Right lobe of liver (tissue), 6 donors: ENCODE data around the gene RIOK3. TPM values are rescaled to one million over a fixed set of nuclear protein-coding genes. Genes with fewer than 3 reads are reported as not detected.

Experiments
- ATAC-seq, 4 donors: fragments of 200-7000 bp; cut with Tn5 transposase; one replicate each; pipeline ENCODE4 v1.9.1; 2020; ENCODE audit warnings: mild to moderate bottlenecking in 4 of 4, moderate library complexity in 4 of 4
- DNase-seq, 3 donors: peaks; one replicate each; pipeline ENCODE4 v3.0.0-alpha.2; 2020
- H3K27ac ChIP-seq, 3 donors: fragments of 200-600 bp; one replicate each; pipeline ENCODE4 v1.8.0; 2022
- H3K27me3 ChIP-seq, 2 donors: fragments of 200-600 bp; one replicate each; pipeline ENCODE4 v1.8.0; 2022
- H3K36me3 ChIP-seq, 4 donors: fragments of 200-600 bp; sonication (generic) in 1 of 4; one replicate each; pipeline versions ENCODE4 v1.5.1 to v1.8.0; 2017 to 2022; ENCODE audit warnings: control low read depth in 1 of 4
- H3K4me1 ChIP-seq, 4 donors: fragments of 200-600 bp; sonication (generic) in 1 of 4; one replicate each; pipeline versions ENCODE4 v1.5.1 to v1.8.0; 2017 to 2022; ENCODE audit warnings: control low read depth in 1 of 4
- H3K4me3 ChIP-seq, 3 donors: fragments of 200-600 bp; one replicate each; pipeline ENCODE4 v1.8.0; 2022
- H3K9me3 ChIP-seq, 4 donors: fragments of 200-600 bp; sonication (generic) in 1 of 4; one replicate each; pipeline versions ENCODE4 v1.5.1 to v1.8.0; 2017 to 2022; ENCODE audit warnings: control low read depth in 1 of 4
- CTCF ChIP-seq, 4 donors: fragments of 200-600 bp in 3 of 4; fragments of 450-650 bp in 1 of 4; IDR thresholded peaks; one replicate each; pipeline versions ENCODE4 v1.5.1 to v1.8.0; 2016 to 2022; ENCODE audit warnings: antibody characterized with exemption in 4 of 4, mild to moderate bottlenecking in 2 of 4
- POLR2A ChIP-seq: fragments of 450-650 bp; IDR thresholded peaks from one replicate; pipeline ENCODE4 v1.6.1; 2017; ENCODE audit warnings: antibody characterized with exemption, mild to moderate bottlenecking
- WGBS: methylation state at CpG from one replicate; pipeline ENCODE4 v1.1.6; 2018; ENCODE audit warnings: low coverage, low lambda C conversion rate; ENCODE audit not compliant: insufficient coverage; ENCODE audit errors: missing lambda C conversion rate; 5-methylcytosine and 5-hydroxymethylcytosine counted together
- intact Hi-C, 2 donors: fragments of 100-400 bp; cut with DNase I; formaldehyde crosslinking; loops; one replicate each; pipeline versions ENCODE4 v1.11.2 to v1.14.1; 2022
- total RNA-seq, 6 experiments: library from RNA; depleted of rRNA in 2 of 6; stranded (reverse); fragments of >200 nt in 2 of 6; fragmentation: NEBNext Ultra II Directional in 3 of 6; extraction: Animal tissue kit (Norgen Biotek cat#: 25700) in 3 of 6; gene quantifications; one replicate each; pipeline versions ENCODE4 v1.1.0 to v1.2.4, GENCODE V29; 2016 to 2023
- donor health status: DM: no; HTN: yes; CAD: no.
- donor health status: DM: no; HTN: no; CAD: no.
- donor health status: DM: no; HTN: no; CAD: no.
- donor health status: DM: no; HTN: yes; CAD: no.
- donor health status: DM: no; HTN: yes; CAD: no.

Gene RIOK3
- total RNA-seq, 6 experiments from 2014 or later = 41.3 to 59.5 (median 50.4) TPM

- H3K27ac ChIP-seq = peak overlapping the region in 2 of 3 donors; percentile 50 to 90
Measured at GRCh38 chr18:23523429-23524212, 70.5 kb downstream of the RIOK3 start.

GRCh38 chr18:23524213-23524707, 71.2 kb downstream of the RIOK3 start:
- peak in 1 of 3 donors; percentile 65 for DNase-seq

More at GRCh38 chr18:23523429-23524212, 70.5 kb downstream of the RIOK3 start:
- DNase-seq (no peak), ATAC-seq (peak; percentile 50 to 71 (median 58))
- no peaks in the 10 kb centered on the region for H3K27me3 ChIP-seq
- peaks cover 0 to 4% (median 0%) of the 10 kb centered on the region in 4 donors for H3K4me1 ChIP-seq
- intact Hi-C loops = loop anchor here in 1 of 2 donors (10.0 kb wide), 1 partner anchor 51 kb away; no protein-coding TSS in a partner anchor
- 42% methylated on average over 11 of the region's 12 CpGs for WGBS
- peaks cover 0 to 69% (median 29%) of the 10 kb centered on the region in 4 donors for H3K36me3 ChIP-seq
- H3K4me3 ChIP-seq = no peak overlapping the region
- H3K9me3 ChIP-seq = no peaks in the 10 kb centered on the region
- no peak for TF ChIP-seq POLR2A
- TF ChIP-seq CTCF (IDR thresholded peaks at IDR 0.05) = no peak

GRCh38 chr18:23526501-23527063, 73.5 kb downstream of the RIOK3 start:
- Histone ChIP-seq H3K36me3 (peaks cover 7 to 68% (median 21%) of the 10 kb centered on the region in 4 donors), H3K27me3 (no peaks in the 10 kb centered on the region), H3K4me3 (no peak overlapping the region), H3K4me1 (peaks cover 0 to 13% (median 0%) of the 10 kb centered on the region in 4 donors), H3K9me3 (no peaks in the 10 kb centered on the region), H3K27ac (no peak overlapping the region)
- no peak for ATAC-seq
- no peak for DNase-seq
- WGBS = 88% methylated on average over 4 of the region's 5 CpGs
- intact Hi-C loops = loop anchor here in 1 of 2 donors (10.0 kb wide), 1 partner anchor 48 kb away; no protein-coding TSS in a partner anchor
- no peak for TF ChIP-seq CTCF (IDR thresholded peaks at IDR 0.05)
- no peak for TF ChIP-seq POLR2A

More at GRCh38 chr18:23524213-23524707, 71.2 kb downstream of the RIOK3 start:
- intact Hi-C loops = loop anchor here in 1 of 2 donors (10.0 kb wide), 1 partner anchor 51 kb away; no protein-coding TSS in a partner anchor
- peak; percentile 65 to 86 (median 76) for ATAC-seq
- H3K36me3 ChIP-seq = peaks cover 0 to 67% (median 27%) of the 10 kb centered on the region in 4 donors
- H3K9me3 ChIP-seq = no peaks in the 10 kb centered on the region
- TF ChIP-seq CTCF (IDR thresholded peaks at IDR 0.05) = no peak
- TF ChIP-seq POLR2A = no peak
- peaks cover 0 to 4% (median 0%) of the 10 kb centered on the region in 4 donors for H3K4me1 ChIP-seq
- peak overlapping the region in 2 of 3 donors; percentile 50 to 90 for H3K27ac ChIP-seq
- 71% methylated on average over 14 of the region's 14 CpGs for WGBS
- H3K27me3 ChIP-seq = no peaks in the 10 kb centered on the region
- no peak overlapping the region for H3K4me3 ChIP-seq

- Histone ChIP-seq H3K4me1 (peaks cover 0 to 13% (median 0%) of the 10 kb centered on the region in 4 donors), H3K27ac (peak overlapping the region in 1 of 3 donors; percentile 48), H3K36me3 (peaks cover 7 to 83% (median 21%) of the 10 kb centered on the region in 4 donors), H3K9me3 (no peaks in the 10 kb centered on the region), H3K4me3 (no peak overlapping the region), H3K27me3 (no peaks in the 10 kb centered on the region)
- intact Hi-C loops = loop anchor here in 1 of 2 donors (10.0 kb wide), 1 partner anchor 46 kb away; no protein-coding TSS in a partner anchor
- ATAC-seq = peak; percentile 20 to 50 (median 32)
- WGBS = 88% methylated on average over 14 of the region's 20 CpGs
- TF ChIP-seq CTCF (IDR thresholded peaks at IDR 0.05) (no peak), POLR2A (no peak)
- no peak for DNase-seq
Measured at GRCh38 chr18:23528580-23529472, 75.7 kb downstream of the RIOK3 start.
